ENCODE measurements around the gene DGKD. TPM values are rescaled to one million over a fixed set of nuclear protein-coding genes. Genes with fewer than 3 reads are reported as not detected.

DGKD gene
- total and polyA plus RNA-seq, 9 of the 15 experiments (the other 6 are each of a cell fraction or from before 2014, with no cell fraction given): 0.52 to 29.5 (median 10.6) TPM

- TF ChIP-seq ID3 (CRISPR knock-in tag; IDR thresholded peaks at IDR 0.05) (no peak), ID3 (tag; IDR thresholded peaks at IDR 0.05) (no peak), PML (IDR thresholded peaks at IDR 0.05; ENCODE audit: low read length) (no peak), ZNF778 (CRISPR knock-in tag; IDR thresholded peaks at IDR 0.05) (no peak), CLOCK (CRISPR knock-in tag; IDR thresholded peaks at IDR 0.05; ENCODE audit: borderline replicate concordance) (no peak), ZNF707 (CRISPR knock-in tag; conservative IDR thresholded peaks at IDR 0.05) (no peak), ZNF436 (CRISPR knock-in tag; IDR thresholded peaks at IDR 0.05) (no peak), ZNF316 (IDR thresholded peaks at IDR 0.05) (no peak), GATAD2B (IDR thresholded peaks at IDR 0.05; ENCODE audit: borderline replicate concordance) (no peak), HDGF (IDR thresholded peaks at IDR 0.05) (no peak), HINFP (tag; conservative IDR thresholded peaks at IDR 0.05; ENCODE audit: low read depth) (no peak), CCNT2 (IDR thresholded peaks at IDR 0.05; ENCODE audit: borderline replicate concordance, extremely low read depth, insufficient read length, low read depth, low read length) (no peak), NFE2 (IDR thresholded peaks at IDR 0.05; ENCODE audit: low read depth) (no peak), PHB2 (IDR thresholded peaks at IDR 0.05; ENCODE audit: low read depth) (no peak), HDAC6 (IDR thresholded peaks at IDR 0.05; ENCODE audit: low read depth, low read length) (no peak), NFATC3 (IDR thresholded peaks at IDR 0.05) (no peak), ETS1 (conservative IDR thresholded peaks at IDR 0.05; ENCODE audit: control insufficient read depth, low read depth, low read length) (no peak)
- no peak overlapping the region for H3K27ac ChIP-seq (ENCODE audit: extremely low read depth, low read depth, low read length)
- H3K27me3 ChIP-seq (ENCODE audit: control insufficient read depth in 2 of 2, insufficient read depth in 2 of 2, low read length in 2 of 2): no peaks in the 10 kb centered on the region
- H3K4me1 ChIP-seq (replicated peaks in 1 of 2; ENCODE audit: control insufficient read depth in 2 of 2, insufficient read depth in 2 of 2, low read length in 2 of 2): no peaks in the 10 kb centered on the region
- FAIRE-seq (no peak), DNase-seq (ENCODE audit: extremely low read depth in 1 of 4, low spot score in 3 of 4) (no peak), ATAC-seq (no peak)
- H3K79me2 ChIP-seq (ENCODE audit: control insufficient read depth, insufficient read depth, low read length): no peaks in the 10 kb centered on the region
- no peaks in the 10 kb centered on the region for H3K9me3 ChIP-seq (replicated peaks; ENCODE audit: control insufficient read depth, insufficient read depth, low read depth, low read length)
- 0% methylated on average over 1 of the region's 1 CpG for WGBS (ENCODE audit: insufficient coverage, low coverage, missing lambda C conversion rate)
- no peaks in the 10 kb centered on the region for H3K9me1 ChIP-seq (ENCODE audit: control insufficient read depth, insufficient read depth, low read length)
- H4K20me1 ChIP-seq (replicated peaks; ENCODE audit: control insufficient read depth, insufficient read depth, low read length): no peaks in the 10 kb centered on the region
- ChIA-PET POLR2A (no interaction called here), CTCF (ENCODE audit: low intra/inter-chr PET ratio) (no interaction called here)
- H3K9ac ChIP-seq (ENCODE audit: insufficient read depth in 1 of 2, low read depth in 2 of 2, low read length in 2 of 2): no peak overlapping the region
- intact Hi-C loops (cut with micrococcal nuclease): no loop called here
- no peak overlapping the region for H3K4me3 ChIP-seq
- H3K36me3 ChIP-seq (ENCODE audit: control insufficient read depth, insufficient read depth, low read length): no peaks in the 10 kb centered on the region
- no peak overlapping the region for H3K4me2 ChIP-seq (ENCODE audit: insufficient read depth, low read length)
- no TSS peak for BruUV-seq (replicated peaks)
- in situ Hi-C loops (cut with MboI): no loop called here
- H2AFZ ChIP-seq (ENCODE audit: low read depth, low read length): no peak overlapping the region
Observed at GRCh38 chr2:233503947-233504637, 149.8 kb downstream of the DGKD start.
